GM19324 (cell line): Measurements from ENCODE around the gene PIR.
A peak's percentile ranks its signal among the peaks of the same experiment; 100 is the strongest.

Source experiments
- ATAC-seq: cut with Tn5 transposase; IDR thresholded peaks from one replicate; pipeline ENCODE4 v1.9.1; 2021; ENCODE audit warnings: mild to moderate bottlenecking, moderate library complexity; ENCODE audit not compliant: unreplicated experiment, low FRiP score

The PIR gene

DNA sequence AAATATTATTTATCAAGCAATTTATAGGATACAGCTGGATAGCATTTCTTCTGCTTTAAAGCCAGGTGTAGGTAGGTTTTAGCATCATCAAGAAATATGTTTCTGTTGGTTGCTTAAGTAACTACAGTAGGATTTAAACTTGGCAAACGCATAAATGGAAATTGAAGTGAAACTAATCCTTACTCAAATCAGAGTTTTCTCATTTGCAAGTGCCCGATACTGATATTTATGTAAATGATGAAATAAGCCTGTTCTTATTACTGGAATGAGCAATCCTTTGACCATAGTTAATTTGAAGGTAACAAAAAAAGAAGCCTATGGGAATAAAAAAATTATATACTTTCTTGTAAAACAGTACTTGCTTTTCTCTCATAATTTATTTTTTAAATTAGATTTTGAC, 134.6 kb downstream of the PIR start:
- ATAC-seq = no peak

DNA sequence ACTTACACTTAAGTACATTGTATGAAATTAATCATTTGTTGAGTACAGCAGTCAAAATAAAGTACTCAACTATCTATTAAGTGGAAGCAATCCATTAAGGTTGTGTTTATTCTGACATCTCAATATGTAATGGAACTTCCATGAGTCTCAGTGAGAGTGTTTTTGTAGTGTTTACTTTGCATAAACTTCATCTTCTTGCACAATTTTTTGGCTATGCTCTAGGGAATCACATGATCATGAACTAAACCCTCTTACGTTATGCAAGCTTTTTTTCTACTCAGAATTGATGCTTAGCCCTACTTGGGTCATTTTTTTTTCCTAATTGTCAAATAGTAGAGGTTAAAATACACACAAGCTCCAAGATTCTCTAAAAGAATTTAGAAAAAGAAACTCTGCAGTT, 136.7 kb downstream of the PIR start:
- no peak for ATAC-seq

DNA sequence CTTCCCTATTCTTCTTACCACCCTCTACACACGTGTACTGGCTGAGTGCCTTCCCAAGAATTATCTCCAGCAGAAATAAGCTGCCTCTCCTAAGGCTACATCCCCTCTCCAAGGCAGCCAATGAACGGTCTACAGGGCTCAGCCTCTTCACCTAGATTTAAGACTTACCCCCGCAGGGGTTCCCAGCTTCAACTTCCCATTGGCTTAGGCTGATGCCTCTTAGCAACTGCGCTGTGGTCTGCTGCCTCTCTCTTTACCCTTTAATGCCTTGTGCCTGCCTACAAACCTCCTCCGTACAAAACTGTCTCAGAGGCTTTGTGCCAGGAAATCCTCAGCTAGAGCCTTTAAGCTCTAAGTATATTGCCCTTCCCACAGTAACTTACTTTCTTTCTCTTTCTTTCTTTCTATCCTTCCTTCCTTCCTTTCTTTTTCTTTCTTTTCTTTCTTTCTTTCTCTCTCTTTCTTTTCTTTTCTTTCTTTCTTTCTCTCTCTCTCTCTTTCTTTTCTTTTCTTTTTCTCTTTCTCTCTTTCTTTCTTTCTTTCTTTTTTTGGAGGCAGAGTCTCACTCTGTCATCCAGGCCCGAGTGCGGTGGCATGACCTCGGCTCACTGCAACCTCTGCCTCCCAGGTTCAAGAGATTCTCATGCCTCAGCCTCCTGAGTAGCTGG, 142.7 kb downstream of the PIR start:
- ATAC-seq = no peak

DNA sequence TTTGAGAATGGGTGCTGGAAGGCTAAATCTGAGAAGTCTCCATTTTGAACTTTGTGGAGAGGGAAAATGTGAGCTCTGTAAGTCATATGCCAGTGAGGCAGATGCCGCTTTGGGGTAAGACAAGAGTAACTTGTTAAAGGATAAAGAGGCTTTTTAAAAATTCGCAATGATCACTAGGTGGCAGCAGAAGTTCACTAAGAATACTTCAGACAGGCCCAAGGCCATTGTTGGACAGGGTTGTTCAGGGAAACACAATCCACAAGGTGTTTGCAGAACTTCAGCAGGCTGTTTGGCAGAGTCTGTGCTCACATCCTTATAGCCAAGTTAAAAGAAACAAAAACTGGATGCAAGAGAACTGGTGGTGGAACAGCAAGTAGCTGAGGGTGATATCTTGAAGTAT, 144.1 kb downstream of the PIR start:
- peak; percentile 66 for ATAC-seq

DNA sequence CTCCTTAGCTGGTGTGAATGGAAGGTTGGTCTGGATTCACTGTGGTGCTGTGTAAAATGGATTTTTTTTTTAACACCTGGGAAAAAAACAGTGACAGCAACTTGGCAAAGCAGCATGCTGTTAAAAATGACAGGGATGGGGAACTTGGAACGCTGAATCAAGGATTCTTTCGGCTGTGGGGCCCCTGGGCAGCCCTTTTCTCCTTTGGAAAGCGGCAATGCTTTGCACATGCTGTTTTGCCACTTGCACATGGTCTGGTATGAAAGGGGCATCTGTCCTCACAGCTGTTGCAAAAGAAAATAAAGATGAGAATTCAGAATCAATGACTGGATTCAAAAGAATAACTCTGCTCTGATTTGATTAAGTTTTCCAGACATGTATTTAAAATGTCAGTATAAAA, 147.2 kb downstream of the PIR start:
- no peak for ATAC-seq

DNA sequence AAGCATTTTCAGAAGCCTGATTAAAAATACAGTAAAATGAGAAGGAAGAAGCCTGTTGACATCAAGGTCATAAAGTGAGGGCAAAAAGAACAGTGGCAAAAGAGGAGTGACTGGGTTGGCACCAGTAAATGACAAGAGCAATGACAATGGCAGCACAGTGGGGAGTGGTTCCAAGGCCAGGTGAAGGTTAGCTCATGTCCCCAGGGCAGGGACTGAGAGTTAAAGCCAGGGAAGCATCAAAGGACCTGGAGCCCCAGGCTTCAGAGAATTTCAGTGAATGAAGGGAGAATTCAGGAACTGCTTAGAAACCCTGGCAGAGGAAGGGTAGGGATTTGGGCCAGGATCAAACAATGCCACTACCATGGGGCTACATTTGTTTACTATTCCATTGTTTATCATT, 149.0 kb downstream of the PIR start:
- no peak for ATAC-seq

DNA sequence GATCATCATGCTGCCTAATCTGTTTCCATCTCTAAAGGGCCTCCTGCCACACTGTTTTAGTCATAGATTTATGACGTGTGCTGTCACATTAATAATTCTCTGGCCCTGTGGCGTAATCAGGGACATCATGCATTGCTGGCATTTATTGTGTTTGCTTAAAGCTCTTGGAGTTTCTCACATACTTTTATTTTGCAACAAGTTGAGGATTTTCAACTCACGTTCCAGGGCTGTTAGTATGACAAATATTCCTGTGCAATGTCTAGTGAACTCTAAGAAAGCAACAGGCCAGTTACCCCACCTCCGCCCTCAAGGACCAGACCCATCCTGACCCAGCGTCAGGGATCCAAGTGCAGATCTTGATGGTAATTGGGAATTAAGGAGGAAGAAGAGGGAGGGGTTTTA, 150.1 kb downstream of the PIR start:
- no peak for ATAC-seq

DNA sequence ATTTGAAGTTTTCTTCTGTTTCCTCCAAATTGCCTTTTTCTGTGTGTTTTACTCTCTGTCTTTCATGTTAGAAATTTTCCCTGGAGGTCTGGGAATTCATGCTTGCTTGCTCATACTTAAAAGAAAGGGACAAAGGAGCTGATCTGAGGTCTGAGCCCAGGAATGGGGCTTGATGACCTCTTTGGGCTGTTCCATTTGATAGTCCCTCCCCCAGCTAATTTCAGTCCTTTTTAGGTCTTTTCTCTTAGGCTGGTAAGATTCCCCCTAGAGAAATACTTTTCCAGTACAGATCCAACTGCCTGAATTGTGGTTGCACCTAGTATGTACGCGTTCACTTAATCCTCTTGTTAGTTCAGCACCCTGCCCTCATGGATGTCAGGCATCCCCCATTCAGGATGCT, 152.3 kb downstream of the PIR start:
- ATAC-seq = no peak

DNA sequence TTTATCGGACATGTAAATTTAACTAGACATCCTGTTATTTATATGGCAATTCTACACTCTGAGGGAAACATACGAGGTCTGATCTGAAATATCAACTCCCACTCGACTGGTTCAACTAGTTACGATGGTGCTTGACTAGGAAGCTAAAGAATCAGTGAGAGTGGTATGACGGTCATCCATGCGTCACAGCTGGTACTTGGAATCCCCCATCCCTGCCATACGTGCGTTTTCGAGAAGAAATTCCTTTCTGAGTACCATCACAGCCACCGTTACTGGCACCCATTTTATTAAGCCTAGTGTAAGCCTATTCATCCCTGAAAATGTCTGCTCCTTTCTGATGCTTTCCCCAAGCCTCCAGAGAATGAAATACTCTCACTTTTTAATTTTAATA, 157.1 kb downstream of the PIR start:
- no peak for ATAC-seq

DNA sequence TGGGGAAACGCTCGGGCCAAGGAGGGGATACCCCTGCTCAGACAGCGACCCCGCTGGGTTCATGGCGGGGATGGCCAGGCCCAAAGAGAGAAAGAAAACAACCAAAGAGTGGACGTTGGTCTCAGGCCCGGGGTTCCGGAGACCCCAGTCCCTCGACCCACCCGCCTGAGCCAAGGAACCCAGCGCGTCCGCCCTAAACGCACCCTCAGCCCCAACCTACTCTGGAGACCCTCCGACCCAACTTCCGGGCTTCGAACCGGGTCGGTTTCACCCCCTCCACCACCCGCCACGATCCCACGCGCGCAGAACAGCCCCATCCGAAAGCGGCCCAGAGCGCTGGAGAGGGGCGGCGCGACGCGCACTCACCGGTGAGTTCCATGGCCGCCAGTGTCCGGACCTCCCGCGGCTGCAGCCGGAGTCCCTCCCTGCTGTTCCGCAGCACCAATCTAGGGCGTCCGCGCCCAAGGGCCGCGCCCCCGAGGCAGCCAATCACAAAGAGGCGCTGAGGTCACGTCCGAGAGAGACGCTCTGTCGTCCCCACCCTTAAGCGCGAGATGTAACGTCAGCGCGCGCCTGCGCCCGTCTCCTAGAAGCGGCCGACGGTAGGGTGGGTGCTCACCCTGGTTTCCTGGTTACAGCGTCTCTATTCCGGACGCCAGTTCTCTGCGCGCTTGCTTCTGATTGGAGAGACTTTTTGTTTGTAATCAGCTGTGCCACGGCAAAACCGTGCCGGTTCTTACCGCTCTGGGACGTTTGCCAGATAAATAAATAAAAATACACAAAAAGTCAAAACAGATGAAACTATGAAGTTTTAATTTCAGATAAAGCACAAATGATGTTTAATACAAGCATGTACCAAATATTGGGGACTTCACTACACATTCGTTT, 157.8 kb downstream of the PIR start, which contains the start of gene PIGA:
PIGA (minus strand) TSS at position 389 of the 888 bp plus-strand sequence. CDS start 3,593 bp downstream, outside the sequence.
- ATAC-seq = peak; percentile 100
